ENCODE measurements around the gene RASAL2. TPM values are rescaled to one million over a fixed set of nuclear protein-coding genes. Genes with fewer than 3 reads are reported as not detected.

The RASAL2 gene
- total and polyA plus RNA-seq, 2 experiments from 2014 or later: 16.0 to 42.2 TPM

DNA sequence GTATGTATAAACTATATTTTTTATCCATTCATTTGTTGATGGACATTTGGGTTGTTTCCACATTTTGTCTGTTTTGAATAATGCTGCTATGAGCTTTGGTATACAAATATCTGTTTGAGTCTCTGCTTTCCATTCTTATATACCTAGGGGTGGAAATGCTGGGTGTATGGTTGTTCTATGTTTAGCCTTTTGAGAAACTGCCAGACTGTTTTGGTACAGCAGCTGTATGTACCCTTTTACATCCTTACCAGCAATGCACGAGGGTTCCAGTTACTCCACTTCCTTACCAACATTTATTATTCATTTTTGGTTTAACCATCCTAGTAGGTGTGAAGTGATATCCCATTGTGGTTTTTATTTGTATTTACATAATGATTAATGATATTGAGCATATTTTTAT, 13.9 kb downstream of the RASAL2 start (continued):
- TF ChIP-seq, protein P1, sequence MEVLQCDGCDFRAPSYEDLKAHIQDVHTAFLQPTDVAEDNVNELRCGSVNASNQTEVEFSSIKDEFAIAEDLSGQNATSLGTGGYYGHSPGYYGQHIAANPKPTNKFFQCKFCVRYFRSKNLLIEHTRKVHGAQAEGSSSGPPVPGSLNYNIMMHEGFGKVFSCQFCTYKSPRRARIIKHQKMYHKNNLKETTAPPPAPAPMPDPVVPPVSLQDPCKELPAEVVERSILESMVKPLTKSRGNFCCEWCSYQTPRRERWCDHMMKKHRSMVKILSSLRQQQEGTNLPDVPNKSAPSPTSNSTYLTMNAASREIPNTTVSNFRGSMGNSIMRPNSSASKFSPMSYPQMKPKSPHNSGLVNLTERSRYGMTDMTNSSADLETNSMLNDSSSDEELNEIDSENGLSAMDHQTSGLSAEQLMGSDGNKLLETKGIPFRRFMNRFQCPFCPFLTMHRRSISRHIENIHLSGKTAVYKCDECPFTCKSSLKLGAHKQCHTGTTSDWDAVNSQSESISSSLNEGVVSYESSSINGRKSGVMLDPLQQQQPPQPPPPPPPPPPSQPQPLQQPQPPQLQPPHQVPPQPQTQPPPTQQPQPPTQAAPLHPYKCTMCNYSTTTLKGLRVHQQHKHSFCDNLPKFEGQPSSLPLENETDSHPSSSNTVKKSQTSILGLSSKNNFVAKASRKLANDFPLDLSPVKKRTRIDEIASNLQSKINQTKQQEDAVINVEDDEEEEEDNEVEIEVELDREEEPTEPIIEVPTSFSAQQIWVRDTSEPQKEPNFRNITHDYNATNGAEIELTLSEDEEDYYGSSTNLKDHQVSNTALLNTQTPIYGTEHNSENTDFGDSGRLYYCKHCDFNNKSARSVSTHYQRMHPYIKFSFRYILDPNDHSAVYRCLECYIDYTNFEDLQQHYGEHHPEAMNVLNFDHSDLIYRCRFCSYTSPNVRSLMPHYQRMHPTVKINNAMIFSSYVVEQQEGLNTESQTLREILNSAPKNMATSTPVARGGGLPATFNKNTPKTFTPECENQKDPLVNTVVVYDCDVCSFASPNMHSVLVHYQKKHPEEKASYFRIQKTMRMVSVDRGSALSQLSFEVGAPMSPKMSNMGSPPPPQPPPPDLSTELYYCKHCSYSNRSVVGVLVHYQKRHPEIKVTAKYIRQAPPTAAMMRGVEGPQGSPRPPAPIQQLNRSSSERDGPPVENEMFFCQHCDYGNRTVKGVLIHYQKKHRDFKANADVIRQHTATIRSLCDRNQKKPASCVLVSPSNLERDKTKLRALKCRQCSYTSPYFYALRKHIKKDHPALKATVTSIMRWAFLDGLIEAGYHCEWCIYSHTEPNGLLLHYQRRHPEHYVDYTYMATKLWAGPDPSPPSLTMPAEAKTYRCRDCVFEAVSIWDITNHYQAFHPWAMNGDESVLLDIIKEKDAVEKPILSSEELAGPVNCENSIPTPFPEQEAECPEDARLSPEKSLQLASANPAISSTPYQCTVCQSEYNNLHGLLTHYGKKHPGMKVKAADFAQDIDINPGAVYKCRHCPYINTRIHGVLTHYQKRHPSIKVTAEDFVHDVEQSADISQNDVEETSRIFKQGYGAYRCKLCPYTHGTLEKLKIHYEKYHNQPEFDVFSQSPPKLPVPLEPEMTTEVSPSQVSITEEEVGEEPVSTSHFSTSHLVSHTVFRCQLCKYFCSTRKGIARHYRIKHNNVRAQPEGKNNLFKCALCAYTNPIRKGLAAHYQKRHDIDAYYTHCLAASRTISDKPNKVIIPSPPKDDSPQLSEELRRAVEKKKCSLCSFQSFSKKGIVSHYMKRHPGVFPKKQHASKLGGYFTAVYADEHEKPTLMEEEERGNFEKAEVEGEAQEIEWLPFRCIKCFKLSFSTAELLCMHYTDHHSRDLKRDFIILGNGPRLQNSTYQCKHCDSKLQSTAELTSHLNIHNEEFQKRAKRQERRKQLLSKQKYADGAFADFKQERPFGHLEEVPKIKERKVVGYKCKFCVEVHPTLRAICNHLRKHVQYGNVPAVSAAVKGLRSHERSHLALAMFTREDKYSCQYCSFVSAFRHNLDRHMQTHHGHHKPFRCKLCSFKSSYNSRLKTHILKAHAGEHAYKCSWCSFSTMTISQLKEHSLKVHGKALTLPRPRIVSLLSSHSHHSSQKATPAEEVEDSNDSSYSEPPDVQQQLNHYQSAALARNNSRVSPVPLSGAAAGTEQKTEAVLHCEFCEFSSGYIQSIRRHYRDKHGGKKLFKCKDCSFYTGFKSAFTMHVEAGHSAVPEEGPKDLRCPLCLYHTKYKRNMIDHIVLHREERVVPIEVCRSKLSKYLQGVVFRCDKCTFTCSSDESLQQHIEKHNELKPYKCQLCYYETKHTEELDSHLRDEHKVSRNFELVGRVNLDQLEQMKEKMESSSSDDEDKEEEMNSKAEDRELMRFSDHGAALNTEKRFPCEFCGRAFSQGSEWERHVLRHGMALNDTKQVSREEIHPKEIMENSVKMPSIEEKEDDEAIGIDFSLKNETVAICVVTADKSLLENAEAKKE (CRISPR knock-in tag; IDR thresholded peaks at IDR 0.05): no peak
- TF ChIP-seq EZH2phosphoT487 (IDR thresholded peaks at IDR 0.05; ENCODE audit: unreplicated experiment): no peak
- TF ChIP-seq ZNF114 (CRISPR knock-in tag; IDR thresholded peaks at IDR 0.05): no peak
- no peak for TF ChIP-seq CREB1 (CRISPR knock-in tag; IDR thresholded peaks at IDR 0.05; ENCODE audit: low read depth)

DNA sequence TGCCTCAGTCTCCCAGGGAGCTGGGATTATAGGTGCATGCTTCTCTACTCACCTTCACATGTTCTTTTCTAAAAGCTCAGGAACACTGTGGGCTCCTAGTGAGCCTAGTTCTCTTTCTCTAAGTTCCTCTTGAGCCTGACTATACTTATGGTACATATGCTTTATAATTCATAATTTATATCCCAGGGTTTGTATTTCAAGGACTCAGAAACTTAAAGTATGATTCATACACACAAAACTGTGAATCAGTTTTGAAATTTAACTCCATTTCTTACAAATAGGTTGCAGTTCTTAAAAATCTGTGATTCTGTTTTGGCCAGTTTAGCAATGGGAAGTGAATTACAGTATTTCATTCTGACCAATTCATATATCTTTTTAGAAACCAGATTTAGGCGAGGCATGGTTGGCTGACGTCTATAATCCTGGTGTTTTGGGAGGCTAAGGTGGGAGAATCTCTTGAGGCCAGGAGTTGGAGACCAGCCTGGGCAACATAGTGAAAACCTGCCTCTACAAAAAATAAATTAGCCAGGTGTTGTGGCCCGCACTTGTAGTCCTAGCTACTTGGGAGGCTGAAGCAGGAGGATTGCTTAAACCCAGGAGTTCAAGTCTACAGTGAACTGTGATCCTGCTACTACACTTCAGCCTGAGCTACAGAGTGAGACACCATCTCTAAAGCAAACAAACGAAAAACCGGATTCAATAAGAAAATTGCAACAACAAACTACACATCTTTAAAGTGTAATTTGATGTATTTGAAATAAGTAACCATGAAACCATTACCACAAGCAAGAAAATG, 15.6 kb downstream of the RASAL2 start:
- ATAC-seq (no peak), DNase-seq (ENCODE audit: low spot score) (no peak)
- Histone ChIP-seq H3K4me3 (no peak overlapping the region), H3K27me3 (ENCODE audit: insufficient read depth) (no peaks in the 10 kb centered on the region), H3F3A (replicated peaks; ENCODE audit: low read depth) (no peaks in the 10 kb centered on the region), H3K27ac (ENCODE audit: low read depth) (peak overlapping the region; percentile 27; the same call in 1 of the 2 replicates), H4K20me1 (replicated peaks; ENCODE audit: insufficient read depth) (peaks cover 9% of the 10 kb centered on the region; the same call in 1 of the 2 replicates), H3K9me2 (ENCODE audit: insufficient read depth) (no peaks in the 10 kb centered on the region), H3K4me2 (no peak overlapping the region), H3K4me1 (ENCODE audit: insufficient read depth) (peaks cover 10% of the 10 kb centered on the region), H3K79me2 (replicated peaks; ENCODE audit: insufficient read depth) (peaks cover 95% of the 10 kb centered on the region), H2AFZ (no peak overlapping the region), H3K36me3 (ENCODE audit: insufficient read depth) (no peaks in the 10 kb centered on the region)
- no peak overlapping the region for H3K4me3 Mint-ChIP-seq
- peaks cover 2% of the 10 kb centered on the region for H3K27me3 Mint-ChIP-seq (ENCODE audit: insufficient read depth, low read depth, poor library complexity)
- peaks cover 20% of the 10 kb centered on the region; the same call in 2 of the 3 replicates for H3K4me1 Mint-ChIP-seq
- no peaks in the 10 kb centered on the region for H3K9me3 Mint-ChIP-seq
- no peak overlapping the region for H3K27ac Mint-ChIP-seq
- H3K36me3 Mint-ChIP-seq (ENCODE audit: low read depth): peaks cover 3% of the 10 kb centered on the region; the same call in 1 of the 3 replicates
- TF ChIP-seq, protein P1 (CRISPR knock-in tag; IDR thresholded peaks at IDR 0.05): no peak
- TF ChIP-seq ZNF331 (CRISPR knock-in tag; IDR thresholded peaks at IDR 0.05; ENCODE audit: low read depth): no peak
- TF ChIP-seq CREB1 (CRISPR knock-in tag; IDR thresholded peaks at IDR 0.05; ENCODE audit: low read depth): no peak
- no peak for TF ChIP-seq POLR2AphosphoS5 (IDR thresholded peaks at IDR 0.05; ENCODE audit: low read depth)
- TF ChIP-seq EZH2phosphoT487 (IDR thresholded peaks at IDR 0.05; ENCODE audit: unreplicated experiment): no peak
- TF ChIP-seq STAT1 (IDR thresholded peaks at IDR 0.05; ENCODE audit: unreplicated experiment): no peak
- no peak for TF ChIP-seq ZNF114 (CRISPR knock-in tag; IDR thresholded peaks at IDR 0.05)

Measured in GM23338 (cell line).